ENCODE data around the gene ATN1. TPM values are rescaled to one million over a fixed set of nuclear protein-coding genes. Genes with fewer than 3 reads are reported as not detected.

Gene ATN1
- total and polyA plus RNA-seq, 9 of the 15 experiments (the other 6 are each of a cell fraction or from before 2014, with no cell fraction given), result 0.15 to 49.8 (median 2.7) TPM

DNA sequence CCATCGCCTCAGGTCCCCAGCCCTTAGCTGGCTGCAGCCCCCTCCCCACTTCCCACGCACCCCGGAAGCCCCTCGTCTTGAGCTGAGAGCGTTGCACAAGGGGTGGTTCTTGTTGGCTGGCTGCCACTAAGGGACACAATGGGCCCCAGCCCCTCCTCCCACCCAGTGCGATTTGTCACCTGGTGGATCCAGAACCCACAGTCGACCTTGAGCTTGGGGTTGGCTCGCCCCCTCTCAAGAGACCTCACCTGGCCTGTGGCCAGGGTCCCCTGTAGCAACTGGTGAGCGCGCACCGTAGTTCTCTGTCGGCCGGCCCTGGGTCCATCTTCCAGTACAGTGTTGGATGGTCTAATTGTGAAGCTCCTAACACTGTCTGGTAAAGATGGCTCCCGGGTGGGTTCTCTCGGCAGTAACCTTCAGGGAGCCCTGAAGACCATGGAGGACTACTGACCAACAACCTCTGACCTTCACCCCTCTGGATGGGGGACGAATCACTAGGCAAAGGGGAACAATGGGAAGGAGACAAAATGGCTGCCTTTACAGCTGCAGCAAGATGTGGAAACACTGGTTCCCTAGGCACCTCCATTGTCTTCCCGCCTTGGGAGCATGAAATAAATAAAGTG lies 36.1 kb downstream of the ATN1 start (continued):
- TF ChIP-seq MTA2 (IDR thresholded peaks at IDR 0.05; ENCODE audit: low read depth), result no peak
- TF ChIP-seq, protein P1, sequence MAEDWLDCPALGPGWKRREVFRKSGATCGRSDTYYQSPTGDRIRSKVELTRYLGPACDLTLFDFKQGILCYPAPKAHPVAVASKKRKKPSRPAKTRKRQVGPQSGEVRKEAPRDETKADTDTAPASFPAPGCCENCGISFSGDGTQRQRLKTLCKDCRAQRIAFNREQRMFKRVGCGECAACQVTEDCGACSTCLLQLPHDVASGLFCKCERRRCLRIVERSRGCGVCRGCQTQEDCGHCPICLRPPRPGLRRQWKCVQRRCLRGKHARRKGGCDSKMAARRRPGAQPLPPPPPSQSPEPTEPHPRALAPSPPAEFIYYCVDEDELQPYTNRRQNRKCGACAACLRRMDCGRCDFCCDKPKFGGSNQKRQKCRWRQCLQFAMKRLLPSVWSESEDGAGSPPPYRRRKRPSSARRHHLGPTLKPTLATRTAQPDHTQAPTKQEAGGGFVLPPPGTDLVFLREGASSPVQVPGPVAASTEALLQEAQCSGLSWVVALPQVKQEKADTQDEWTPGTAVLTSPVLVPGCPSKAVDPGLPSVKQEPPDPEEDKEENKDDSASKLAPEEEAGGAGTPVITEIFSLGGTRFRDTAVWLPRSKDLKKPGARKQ (CRISPR knock-in tag; IDR thresholded peaks at IDR 0.05), result no peak
- peak in 1 of 2 experiments; percentile 62; a peak in 1 of 4 replicates for TF ChIP-seq MAZ (CRISPR knock-in tag; conservative IDR thresholded peaks at IDR 0.05 in 1 of 2, IDR thresholded peaks at IDR 0.05 in 1 of 2)
- 0 out of 2 replicates have a peak, but pooled peaks have one; percentile 46 for TF ChIP-seq PTTG1 (tag; IDR thresholded peaks at IDR 0.05; ENCODE audit: low read depth)
- no peak for TF ChIP-seq NUFIP1 (IDR thresholded peaks at IDR 0.05; ENCODE audit: partially characterized antibody)
- TF ChIP-seq MYBL2 (IDR thresholded peaks at IDR 0.05; ENCODE audit: low read depth), result no peak
- TF ChIP-seq MYBL2 (CRISPR knock-in tag; IDR thresholded peaks at IDR 0.05; ENCODE audit: borderline replicate concordance), result no peak
- TF ChIP-seq ZNF699 (CRISPR knock-in tag; IDR thresholded peaks at IDR 0.05; ENCODE audit: insufficient replicate concordance), result no peak
- no peak for TF ChIP-seq RUNX1 (IDR thresholded peaks at IDR 0.05; ENCODE audit: low read depth)
- TF ChIP-seq ZBTB1 (CRISPR knock-in tag; IDR thresholded peaks at IDR 0.05; ENCODE audit: borderline replicate concordance, low read depth), result no peak
- TF ChIP-seq, protein P2, sequence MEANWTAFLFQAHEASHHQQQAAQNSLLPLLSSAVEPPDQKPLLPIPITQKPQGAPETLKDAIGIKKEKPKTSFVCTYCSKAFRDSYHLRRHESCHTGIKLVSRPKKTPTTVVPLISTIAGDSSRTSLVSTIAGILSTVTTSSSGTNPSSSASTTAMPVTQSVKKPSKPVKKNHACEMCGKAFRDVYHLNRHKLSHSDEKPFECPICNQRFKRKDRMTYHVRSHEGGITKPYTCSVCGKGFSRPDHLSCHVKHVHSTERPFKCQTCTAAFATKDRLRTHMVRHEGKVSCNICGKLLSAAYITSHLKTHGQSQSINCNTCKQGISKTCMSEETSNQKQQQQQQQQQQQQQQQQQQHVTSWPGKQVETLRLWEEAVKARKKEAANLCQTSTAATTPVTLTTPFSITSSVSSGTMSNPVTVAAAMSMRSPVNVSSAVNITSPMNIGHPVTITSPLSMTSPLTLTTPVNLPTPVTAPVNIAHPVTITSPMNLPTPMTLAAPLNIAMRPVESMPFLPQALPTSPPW (CRISPR knock-in tag; IDR thresholded peaks at IDR 0.05), result no peak
- no peak for TF ChIP-seq TARDBP (IDR thresholded peaks at IDR 0.05)
- no peak for TF ChIP-seq STAT5B (CRISPR knock-in tag; IDR thresholded peaks at IDR 0.05)
- no peak for TF ChIP-seq NRF1 (conservative IDR thresholded peaks at IDR 0.05 in 1 of 2, IDR thresholded peaks at IDR 0.05 in 1 of 2)
- TF ChIP-seq, protein P3, sequence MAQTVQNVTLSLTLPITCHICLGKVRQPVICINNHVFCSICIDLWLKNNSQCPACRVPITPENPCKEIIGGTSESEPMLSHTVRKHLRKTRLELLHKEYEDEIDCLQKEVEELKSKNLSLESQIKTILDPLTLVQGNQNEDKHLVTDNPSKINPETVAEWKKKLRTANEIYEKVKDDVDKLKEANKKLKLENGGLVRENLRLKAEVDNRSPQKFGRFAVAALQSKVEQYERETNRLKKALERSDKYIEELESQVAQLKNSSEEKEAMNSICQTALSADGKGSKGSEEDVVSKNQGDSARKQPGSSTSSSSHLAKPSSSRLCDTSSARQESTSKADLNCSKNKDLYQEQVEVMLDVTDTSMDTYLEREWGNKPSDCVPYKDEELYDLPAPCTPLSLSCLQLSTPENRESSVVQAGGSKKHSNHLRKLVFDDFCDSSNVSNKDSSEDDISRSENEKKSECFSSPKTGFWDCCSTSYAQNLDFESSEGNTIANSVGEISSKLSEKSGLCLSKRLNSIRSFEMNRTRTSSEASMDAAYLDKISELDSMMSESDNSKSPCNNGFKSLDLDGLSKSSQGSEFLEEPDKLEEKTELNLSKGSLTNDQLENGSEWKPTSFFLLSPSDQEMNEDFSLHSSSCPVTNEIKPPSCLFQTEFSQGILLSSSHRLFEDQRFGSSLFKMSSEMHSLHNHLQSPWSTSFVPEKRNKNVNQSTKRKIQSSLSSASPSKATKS (CRISPR knock-in tag; IDR thresholded peaks at IDR 0.05), result no peak
- no peak for TF ChIP-seq MAFG (tag; conservative IDR thresholded peaks at IDR 0.05)
- TF ChIP-seq, protein P4, sequence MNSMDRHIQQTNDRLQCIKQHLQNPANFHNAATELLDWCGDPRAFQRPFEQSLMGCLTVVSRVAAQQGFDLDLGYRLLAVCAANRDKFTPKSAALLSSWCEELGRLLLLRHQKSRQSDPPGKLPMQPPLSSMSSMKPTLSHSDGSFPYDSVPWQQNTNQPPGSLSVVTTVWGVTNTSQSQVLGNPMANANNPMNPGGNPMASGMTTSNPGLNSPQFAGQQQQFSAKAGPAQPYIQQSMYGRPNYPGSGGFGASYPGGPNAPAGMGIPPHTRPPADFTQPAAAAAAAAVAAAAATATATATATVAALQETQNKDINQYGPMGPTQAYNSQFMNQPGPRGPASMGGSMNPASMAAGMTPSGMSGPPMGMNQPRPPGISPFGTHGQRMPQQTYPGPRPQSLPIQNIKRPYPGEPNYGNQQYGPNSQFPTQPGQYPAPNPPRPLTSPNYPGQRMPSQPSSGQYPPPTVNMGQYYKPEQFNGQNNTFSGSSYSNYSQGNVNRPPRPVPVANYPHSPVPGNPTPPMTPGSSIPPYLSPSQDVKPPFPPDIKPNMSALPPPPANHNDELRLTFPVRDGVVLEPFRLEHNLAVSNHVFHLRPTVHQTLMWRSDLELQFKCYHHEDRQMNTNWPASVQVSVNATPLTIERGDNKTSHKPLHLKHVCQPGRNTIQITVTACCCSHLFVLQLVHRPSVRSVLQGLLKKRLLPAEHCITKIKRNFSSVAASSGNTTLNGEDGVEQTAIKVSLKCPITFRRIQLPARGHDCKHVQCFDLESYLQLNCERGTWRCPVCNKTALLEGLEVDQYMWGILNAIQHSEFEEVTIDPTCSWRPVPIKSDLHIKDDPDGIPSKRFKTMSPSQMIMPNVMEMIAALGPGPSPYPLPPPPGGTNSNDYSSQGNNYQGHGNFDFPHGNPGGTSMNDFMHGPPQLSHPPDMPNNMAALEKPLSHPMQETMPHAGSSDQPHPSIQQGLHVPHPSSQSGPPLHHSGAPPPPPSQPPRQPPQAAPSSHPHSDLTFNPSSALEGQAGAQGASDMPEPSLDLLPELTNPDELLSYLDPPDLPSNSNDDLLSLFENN (IDR thresholded peaks at IDR 0.05; ENCODE audit: low read depth in 2 of 2, low read length in 2 of 2), result no peak
- peak; percentile 33; the same call in 1 of the 2 replicates for TF ChIP-seq DDX20 (tag; IDR thresholded peaks at IDR 0.05; ENCODE audit: low read depth)
- TF ChIP-seq NFXL1 (CRISPR knock-in tag; IDR thresholded peaks at IDR 0.05), result peak; percentile 59; the same call in 1 of the 2 replicates
- no peak for TF ChIP-seq BDP1 (IDR thresholded peaks at IDR 0.05; ENCODE audit: insufficient read depth, insufficient read length)

All from K562 (cell line).